ENCODE data around the gene MARCKSL1. TPM values are rescaled to one million over a fixed set of nuclear protein-coding genes. Genes with fewer than 3 reads are reported as not detected.

MARCKSL1 gene
- total RNA-seq, 1 donor, result 32.4 TPM

DNA sequence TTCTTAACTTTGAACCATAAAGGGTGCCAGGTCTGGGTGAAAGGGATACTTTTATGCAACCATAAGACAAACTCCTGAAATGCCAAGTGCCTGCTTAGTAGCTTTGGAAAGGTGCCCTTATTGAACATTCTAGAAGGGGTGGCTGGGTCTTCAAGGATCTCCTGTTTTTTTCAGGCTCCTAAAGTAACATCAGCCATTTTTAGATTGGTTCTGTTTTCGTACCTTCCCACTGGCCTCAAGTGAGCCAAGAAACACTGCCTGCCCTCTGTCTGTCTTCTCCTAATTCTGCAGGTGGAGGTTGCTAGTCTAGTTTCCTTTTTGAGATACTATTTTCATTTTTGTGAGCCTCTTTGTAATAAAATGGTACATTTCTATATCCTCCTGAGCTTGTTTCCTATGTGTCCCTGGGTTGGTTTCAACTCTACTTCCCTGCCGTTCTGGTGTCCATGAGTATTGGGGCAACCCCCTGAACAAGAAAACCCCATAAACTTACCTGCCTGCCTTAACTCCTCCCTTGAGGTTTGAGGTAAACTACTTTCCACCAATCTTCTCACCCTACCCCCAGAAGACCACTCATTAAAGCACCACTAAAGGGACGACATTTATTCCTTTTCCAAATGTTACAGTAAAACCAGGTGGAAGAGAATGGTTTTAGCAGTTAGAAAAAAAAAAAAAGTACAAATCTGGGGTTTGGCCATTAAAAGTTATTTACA lies 2.6 kb downstream of the MARCKSL1 start:
- no peak for DNase-seq (ENCODE audit: low read depth)

DNA sequence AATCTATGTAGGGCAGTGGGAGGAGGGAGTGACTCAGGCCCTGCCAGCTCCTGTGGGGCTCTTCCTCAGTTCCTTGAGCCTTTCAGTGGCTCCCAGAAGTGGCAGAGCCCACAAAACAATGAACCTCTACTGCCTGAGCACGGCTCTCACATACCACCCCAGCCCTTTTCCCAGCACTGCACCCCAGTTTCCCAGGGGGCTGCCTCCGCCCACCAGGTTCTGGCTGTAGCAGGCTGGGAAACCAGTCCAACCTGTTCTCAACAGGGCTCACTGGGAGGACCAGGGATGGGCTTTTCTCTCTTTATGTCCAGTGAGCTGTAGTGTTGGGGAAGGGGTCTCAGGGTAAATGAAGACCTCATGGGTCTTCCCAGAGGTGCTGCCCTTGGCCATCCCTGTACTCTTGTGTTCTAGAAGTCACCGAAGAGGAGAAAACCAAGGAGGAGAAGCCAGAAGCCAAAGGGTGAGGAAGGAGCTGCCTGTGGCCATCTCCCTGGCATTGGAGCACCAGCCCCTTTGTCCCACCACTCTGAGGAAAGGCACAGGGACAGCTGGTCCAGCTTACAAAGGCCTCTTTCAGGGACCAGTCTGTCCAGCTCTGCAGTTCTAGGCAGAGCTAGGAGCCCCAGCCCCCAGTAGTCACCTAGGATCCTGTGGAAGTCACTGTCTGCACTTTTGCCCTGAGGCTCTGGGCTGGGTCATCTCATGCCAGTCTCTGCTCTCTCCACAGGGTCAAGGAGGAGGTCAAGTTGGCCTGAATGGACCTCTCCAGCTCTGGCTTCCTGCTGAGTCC lies 3.5 kb downstream of the MARCKSL1 start:
- H3K4me3 ChIP-seq (ENCODE audit: low read depth, low read length), result no peak overlapping the region
- no peak for DNase-seq (ENCODE audit: low read depth)
- TF ChIP-seq, protein P1, sequence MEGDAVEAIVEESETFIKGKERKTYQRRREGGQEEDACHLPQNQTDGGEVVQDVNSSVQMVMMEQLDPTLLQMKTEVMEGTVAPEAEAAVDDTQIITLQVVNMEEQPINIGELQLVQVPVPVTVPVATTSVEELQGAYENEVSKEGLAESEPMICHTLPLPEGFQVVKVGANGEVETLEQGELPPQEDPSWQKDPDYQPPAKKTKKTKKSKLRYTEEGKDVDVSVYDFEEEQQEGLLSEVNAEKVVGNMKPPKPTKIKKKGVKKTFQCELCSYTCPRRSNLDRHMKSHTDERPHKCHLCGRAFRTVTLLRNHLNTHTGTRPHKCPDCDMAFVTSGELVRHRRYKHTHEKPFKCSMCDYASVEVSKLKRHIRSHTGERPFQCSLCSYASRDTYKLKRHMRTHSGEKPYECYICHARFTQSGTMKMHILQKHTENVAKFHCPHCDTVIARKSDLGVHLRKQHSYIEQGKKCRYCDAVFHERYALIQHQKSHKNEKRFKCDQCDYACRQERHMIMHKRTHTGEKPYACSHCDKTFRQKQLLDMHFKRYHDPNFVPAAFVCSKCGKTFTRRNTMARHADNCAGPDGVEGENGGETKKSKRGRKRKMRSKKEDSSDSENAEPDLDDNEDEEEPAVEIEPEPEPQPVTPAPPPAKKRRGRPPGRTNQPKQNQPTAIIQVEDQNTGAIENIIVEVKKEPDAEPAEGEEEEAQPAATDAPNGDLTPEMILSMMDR (IDR thresholded peaks at IDR 0.05; ENCODE audit: insufficient read depth, low read depth, low read length), result no peak

More for the DNA sequence above, 2.6 kb downstream of the MARCKSL1 start:
- TF ChIP-seq, protein P1 (IDR thresholded peaks at IDR 0.05; ENCODE audit: insufficient read depth, low read depth, low read length), result no peak
- H3K4me3 ChIP-seq (ENCODE audit: low read depth, low read length), result no peak overlapping the region

DNA sequence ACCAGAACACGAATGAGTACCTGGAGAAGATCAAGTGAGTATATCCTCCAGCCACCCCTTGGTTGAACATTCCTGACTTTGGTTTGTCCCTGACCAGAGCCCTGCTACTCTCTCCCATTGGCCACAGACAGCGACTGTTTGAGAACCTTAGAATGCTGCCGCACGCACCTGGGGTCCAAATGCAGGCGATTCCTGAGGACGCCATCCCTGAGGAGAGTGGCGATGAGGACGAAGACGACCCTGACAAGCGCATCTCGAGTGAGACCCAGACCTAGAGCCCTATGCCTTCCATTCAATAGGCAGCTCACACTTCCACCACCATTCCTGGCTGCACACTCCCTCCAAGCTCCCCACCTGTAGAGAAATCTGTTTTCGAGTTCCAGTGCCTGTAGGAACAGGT lies 4.5 kb downstream of the MARCKSL1 start:
- DNase-seq (ENCODE audit: low read depth), result no peak
- TF ChIP-seq, protein P1 (IDR thresholded peaks at IDR 0.05; ENCODE audit: insufficient read depth, low read depth, low read length), result no peak

DNA sequence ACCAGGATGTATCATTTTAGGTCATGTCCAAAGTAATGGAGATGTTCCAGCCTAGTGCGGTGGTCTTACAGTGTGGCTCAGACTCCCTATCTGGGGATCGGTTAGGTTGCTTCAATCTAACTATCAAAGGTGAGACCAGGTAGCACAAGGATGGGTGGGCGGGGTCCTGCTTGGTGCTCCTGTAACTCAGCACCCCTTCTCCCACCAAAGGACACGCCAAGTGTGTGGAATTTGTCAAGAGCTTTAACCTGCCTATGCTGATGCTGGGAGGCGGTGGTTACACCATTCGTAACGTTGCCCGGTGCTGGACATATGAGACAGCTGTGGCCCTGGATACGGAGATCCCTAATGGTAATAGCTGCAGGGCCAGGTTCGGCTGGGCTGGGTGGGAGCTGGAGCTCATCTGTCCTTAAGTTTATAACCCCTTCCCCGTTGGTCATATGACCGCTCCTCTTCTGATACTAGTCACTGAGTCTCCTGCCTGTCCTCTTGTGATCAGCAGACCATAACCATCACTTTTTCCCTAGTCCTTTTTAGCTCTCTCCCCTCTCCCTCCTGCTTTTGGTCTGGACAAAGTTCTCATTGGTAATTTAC lies 5.4 kb downstream of the MARCKSL1 start:
- no peak overlapping the region for H3K4me3 ChIP-seq (ENCODE audit: low read depth, low read length)
- no peak for DNase-seq (ENCODE audit: low read depth)
- TF ChIP-seq, protein P1 (IDR thresholded peaks at IDR 0.05; ENCODE audit: insufficient read depth, low read depth, low read length), result no peak

More for the DNA sequence above, 4.5 kb downstream of the MARCKSL1 start:
- no peak overlapping the region for H3K4me3 ChIP-seq (ENCODE audit: low read depth, low read length)

DNA sequence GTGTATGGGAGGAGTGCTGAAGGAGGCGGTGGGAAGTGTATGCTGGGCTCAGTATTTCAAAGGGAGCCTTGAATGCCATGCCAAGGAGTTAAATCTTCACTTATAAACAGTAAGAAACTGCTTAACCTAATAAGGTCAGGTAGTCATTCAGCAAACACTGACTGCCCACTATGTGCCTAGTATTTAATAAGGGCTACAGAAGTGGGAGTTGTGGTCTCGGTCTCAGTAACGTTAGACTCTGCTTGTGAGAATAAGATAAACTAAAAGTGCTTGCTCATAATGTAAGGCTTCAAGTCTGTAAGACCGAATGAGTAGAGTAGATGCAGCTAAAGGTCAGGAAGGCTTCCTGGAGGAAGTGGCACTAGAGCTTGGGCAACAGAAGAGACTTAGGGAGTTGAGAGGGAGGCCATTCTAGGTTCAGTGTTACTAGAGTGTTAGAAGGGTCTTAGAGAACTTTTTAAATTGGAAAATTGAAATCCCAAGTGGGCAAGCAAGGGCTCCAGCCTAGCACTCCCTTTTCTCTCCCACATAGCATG lies 6.0 kb downstream of the MARCKSL1 start:
- DNase-seq (ENCODE audit: low read depth), result no peak
- TF ChIP-seq, protein P1 (IDR thresholded peaks at IDR 0.05; ENCODE audit: insufficient read depth, low read depth, low read length), result no peak
- H3K4me3 ChIP-seq (ENCODE audit: low read depth, low read length), result no peak overlapping the region

DNA sequence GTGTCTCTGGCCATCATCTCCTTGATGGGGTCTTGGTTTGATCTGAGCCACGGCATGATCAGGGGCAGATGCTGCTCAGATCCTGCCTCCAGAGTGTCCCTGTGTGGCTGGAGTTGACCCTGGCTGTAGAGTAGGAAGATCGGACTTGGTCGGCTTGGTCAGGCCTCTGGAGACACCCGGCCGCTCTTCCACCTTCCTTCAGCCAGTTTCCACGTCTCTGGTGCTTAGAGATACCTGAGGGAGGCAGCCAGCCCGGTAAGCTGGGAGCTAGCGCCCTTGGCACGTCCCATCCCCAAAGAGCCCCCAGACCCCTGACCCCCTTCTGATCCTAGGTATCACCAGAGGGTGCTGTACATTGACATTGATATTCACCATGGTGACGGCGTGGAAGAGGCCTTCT lies 8.8 kb downstream of the MARCKSL1 start:
- no peak overlapping the region for H3K4me3 ChIP-seq (ENCODE audit: low read depth, low read length)
- TF ChIP-seq, protein P1 (IDR thresholded peaks at IDR 0.05; ENCODE audit: insufficient read depth, low read depth, low read length), result no peak
- DNase-seq (ENCODE audit: low read depth), result no peak
